ENCODE measurements around the gene PTN.

The PTN gene

GRCh38 chr7:137325927-137326326, 17.6 kb downstream of the PTN start:
- H3K9me3 ChIP-seq (ENCODE audit: control insufficient read depth, insufficient read depth, low read length): no peaks in the 10 kb centered on the region
- H3K4me1 ChIP-seq (ENCODE audit: control insufficient read depth, insufficient read depth, low read length): peaks cover 2% of the 10 kb centered on the region; the same call in 1 of the 2 replicates
- no peak for DNase-seq (ENCODE audit: low read depth, low spot score)
- no CpG with 5 or more reads among the region's 2 CpGs for WGBS (ENCODE audit: insufficient coverage, insufficient read length)
- H3K27me3 ChIP-seq (ENCODE audit: control insufficient read depth, insufficient read depth, low read length): no peaks in the 10 kb centered on the region
- H3K36me3 ChIP-seq (ENCODE audit: control insufficient read depth, insufficient read depth, low read length): no peaks in the 10 kb centered on the region
- H3K4me3 ChIP-seq (ENCODE audit: low read length): no peak overlapping the region
- H3K27ac ChIP-seq (ENCODE audit: low read length): no peak overlapping the region

- H3K9me3 ChIP-seq (ENCODE audit: control insufficient read depth, insufficient read depth, low read length): no peaks in the 10 kb centered on the region
- no peaks in the 10 kb centered on the region for H3K27me3 ChIP-seq (ENCODE audit: control insufficient read depth, insufficient read depth, low read length)
- H3K27ac ChIP-seq (ENCODE audit: low read length): no peak overlapping the region
- no peak for DNase-seq (ENCODE audit: low read depth, low spot score)
- H3K4me3 ChIP-seq (ENCODE audit: low read length): no peak overlapping the region
- no peaks in the 10 kb centered on the region for H3K36me3 ChIP-seq (ENCODE audit: control insufficient read depth, insufficient read depth, low read length)
- H3K4me1 ChIP-seq (ENCODE audit: control insufficient read depth, insufficient read depth, low read length): peaks cover 2% of the 10 kb centered on the region; the same call in 1 of the 2 replicates
These were observed 18.5 kb downstream of the PTN start for GRCh38 chr7:137324796-137325696.

GRCh38 chr7:137316648-137317353, 26.7 kb downstream of the PTN start:
- DNase-seq (ENCODE audit: low read depth, low spot score): no peak
- Histone ChIP-seq H3K4me1 (ENCODE audit: control insufficient read depth, insufficient read depth, low read length) (0 out of 2 replicates have a peak, but pooled peaks cover 3% of the 10 kb centered on the region), H3K9me3 (ENCODE audit: control insufficient read depth, insufficient read depth, low read length) (no peaks in the 10 kb centered on the region), H3K4me3 (ENCODE audit: low read length) (no peak overlapping the region), H3K36me3 (ENCODE audit: control insufficient read depth, insufficient read depth, low read length) (no peaks in the 10 kb centered on the region), H3K27ac (ENCODE audit: low read length) (no peak overlapping the region), H3K27me3 (ENCODE audit: control insufficient read depth, insufficient read depth, low read length) (no peaks in the 10 kb centered on the region)
- WGBS (ENCODE audit: insufficient coverage, insufficient read length): no CpG with 5 or more reads among the region's 9 CpGs

- no peak for DNase-seq (ENCODE audit: low read depth, low spot score)
- Histone ChIP-seq H3K36me3 (ENCODE audit: control insufficient read depth, insufficient read depth, low read length) (no peaks in the 10 kb centered on the region), H3K4me3 (ENCODE audit: low read length) (no peak overlapping the region), H3K27me3 (ENCODE audit: control insufficient read depth, insufficient read depth, low read length) (no peaks in the 10 kb centered on the region), H3K9me3 (ENCODE audit: control insufficient read depth, insufficient read depth, low read length) (no peaks in the 10 kb centered on the region), H3K27ac (ENCODE audit: low read length) (no peak overlapping the region), H3K4me1 (ENCODE audit: control insufficient read depth, insufficient read depth, low read length) (no peaks in the 10 kb centered on the region)
- WGBS (ENCODE audit: insufficient coverage, insufficient read length): no CpG with 5 or more reads among the region's 4 CpGs
These were observed 30.3 kb downstream of the PTN start for GRCh38 chr7:137313201-137313600.

- Histone ChIP-seq H3K36me3 (ENCODE audit: control insufficient read depth, insufficient read depth, low read length) (no peaks in the 10 kb centered on the region), H3K4me3 (ENCODE audit: low read length) (no peak overlapping the region), H3K27me3 (ENCODE audit: control insufficient read depth, insufficient read depth, low read length) (no peaks in the 10 kb centered on the region), H3K4me1 (ENCODE audit: control insufficient read depth, insufficient read depth, low read length) (no peaks in the 10 kb centered on the region), H3K9me3 (ENCODE audit: control insufficient read depth, insufficient read depth, low read length) (no peaks in the 10 kb centered on the region), H3K27ac (ENCODE audit: low read length) (no peak overlapping the region)
- DNase-seq (ENCODE audit: low read depth, low spot score): no peak
- WGBS (ENCODE audit: insufficient coverage, insufficient read length): no CpG with 5 or more reads among the region's 4 CpGs
These were observed 36.8 kb downstream of the PTN start for GRCh38 chr7:137306748-137307147.

- no peaks in the 10 kb centered on the region for H3K27me3 ChIP-seq (ENCODE audit: control insufficient read depth, insufficient read depth, low read length)
- no peaks in the 10 kb centered on the region for H3K36me3 ChIP-seq (ENCODE audit: control insufficient read depth, insufficient read depth, low read length)
- no peak for DNase-seq (ENCODE audit: low read depth, low spot score)
- no peaks in the 10 kb centered on the region for H3K9me3 ChIP-seq (ENCODE audit: control insufficient read depth, insufficient read depth, low read length)
- WGBS (ENCODE audit: insufficient coverage, insufficient read length): no CpG with 5 or more reads among the region's 6 CpGs
- no peak overlapping the region for H3K27ac ChIP-seq (ENCODE audit: low read length)
- H3K4me3 ChIP-seq (ENCODE audit: low read length): no peak overlapping the region
- H3K4me1 ChIP-seq (ENCODE audit: control insufficient read depth, insufficient read depth, low read length): no peaks in the 10 kb centered on the region
These were observed 37.5 kb downstream of the PTN start for GRCh38 chr7:137305901-137306621.

- no peak for DNase-seq (ENCODE audit: low read depth, low spot score)
- Histone ChIP-seq H3K9me3 (ENCODE audit: control insufficient read depth, insufficient read depth, low read length) (no peaks in the 10 kb centered on the region), H3K27ac (ENCODE audit: low read length) (no peak overlapping the region), H3K4me3 (ENCODE audit: low read length) (no peak overlapping the region), H3K27me3 (ENCODE audit: control insufficient read depth, insufficient read depth, low read length) (no peaks in the 10 kb centered on the region), H3K4me1 (ENCODE audit: control insufficient read depth, insufficient read depth, low read length) (peaks cover 2% of the 10 kb centered on the region; the same call in 1 of the 2 replicates), H3K36me3 (ENCODE audit: control insufficient read depth, insufficient read depth, low read length) (no peaks in the 10 kb centered on the region)
- no CpG with 5 or more reads among the region's 9 CpGs for WGBS (ENCODE audit: insufficient coverage, insufficient read length)
These were observed 38.8 kb downstream of the PTN start for GRCh38 chr7:137304624-137305235.

- no peak overlapping the region for H3K4me3 ChIP-seq (ENCODE audit: low read length)
- H3K36me3 ChIP-seq (ENCODE audit: control insufficient read depth, insufficient read depth, low read length): no peaks in the 10 kb centered on the region
- no peaks in the 10 kb centered on the region for H3K27me3 ChIP-seq (ENCODE audit: control insufficient read depth, insufficient read depth, low read length)
- no peak overlapping the region for H3K27ac ChIP-seq (ENCODE audit: low read length)
- no peak for DNase-seq (ENCODE audit: low read depth, low spot score)
- no peaks in the 10 kb centered on the region for H3K9me3 ChIP-seq (ENCODE audit: control insufficient read depth, insufficient read depth, low read length)
- WGBS (ENCODE audit: insufficient coverage, insufficient read length): no CpG with 5 or more reads among the region's 1 CpG
- peaks cover 2% of the 10 kb centered on the region; the same call in 1 of the 2 replicates for H3K4me1 ChIP-seq (ENCODE audit: control insufficient read depth, insufficient read depth, low read length)
These were observed 39.4 kb downstream of the PTN start for GRCh38 chr7:137304165-137304564.

GRCh38 chr7:137302081-137302480, 41.5 kb downstream of the PTN start:
- DNase-seq (ENCODE audit: low read depth, low spot score): no peak
- Histone ChIP-seq H3K4me3 (ENCODE audit: low read length) (no peak overlapping the region), H3K9me3 (ENCODE audit: control insufficient read depth, insufficient read depth, low read length) (no peaks in the 10 kb centered on the region), H3K36me3 (ENCODE audit: control insufficient read depth, insufficient read depth, low read length) (no peaks in the 10 kb centered on the region), H3K27ac (ENCODE audit: low read length) (no peak overlapping the region), H3K27me3 (ENCODE audit: control insufficient read depth, insufficient read depth, low read length) (no peaks in the 10 kb centered on the region), H3K4me1 (ENCODE audit: control insufficient read depth, insufficient read depth, low read length) (peaks cover 2% of the 10 kb centered on the region; the same call in 1 of the 2 replicates)
- no CpG with 5 or more reads among the region's 2 CpGs for WGBS (ENCODE audit: insufficient coverage, insufficient read length)

GRCh38 chr7:137298464-137298794, 45.1 kb downstream of the PTN start:
- no peak for DNase-seq (ENCODE audit: low read depth, low spot score)
- H3K27me3 ChIP-seq (ENCODE audit: control insufficient read depth, insufficient read depth, low read length): no peaks in the 10 kb centered on the region
- no CpG with 5 or more reads among the region's 1 CpG for WGBS (ENCODE audit: insufficient coverage, insufficient read length)

More at GRCh38 chr7:137298464-137298794, 45.1 kb downstream of the PTN start:
- no peaks in the 10 kb centered on the region for H3K9me3 ChIP-seq (ENCODE audit: control insufficient read depth, insufficient read depth, low read length)
- no peak overlapping the region for H3K27ac ChIP-seq (ENCODE audit: low read length)
- H3K36me3 ChIP-seq (ENCODE audit: control insufficient read depth, insufficient read depth, low read length): no peaks in the 10 kb centered on the region
- H3K4me3 ChIP-seq (ENCODE audit: low read length): no peak overlapping the region
- H3K4me1 ChIP-seq (ENCODE audit: control insufficient read depth, insufficient read depth, low read length): peaks cover 2% of the 10 kb centered on the region; the same call in 1 of the 2 replicates
